NCI-H510A treated with DMSO at 0.1 percent for 48 hours (cell line): ENCODE results near the gene MAP1S.
A peak's percentile ranks its signal among the peaks of the same experiment; 100 is the strongest.

Experiments
- DNase-seq: peaks from one replicate; lab custom pipeline; 2025; lab: John Stamatoyannopoulos, UW

MAP1S gene

GRCh38 chr19:17735410-17735809 is 16.1 kb downstream of the MAP1S start:
- no peak for DNase-seq

DNA sequence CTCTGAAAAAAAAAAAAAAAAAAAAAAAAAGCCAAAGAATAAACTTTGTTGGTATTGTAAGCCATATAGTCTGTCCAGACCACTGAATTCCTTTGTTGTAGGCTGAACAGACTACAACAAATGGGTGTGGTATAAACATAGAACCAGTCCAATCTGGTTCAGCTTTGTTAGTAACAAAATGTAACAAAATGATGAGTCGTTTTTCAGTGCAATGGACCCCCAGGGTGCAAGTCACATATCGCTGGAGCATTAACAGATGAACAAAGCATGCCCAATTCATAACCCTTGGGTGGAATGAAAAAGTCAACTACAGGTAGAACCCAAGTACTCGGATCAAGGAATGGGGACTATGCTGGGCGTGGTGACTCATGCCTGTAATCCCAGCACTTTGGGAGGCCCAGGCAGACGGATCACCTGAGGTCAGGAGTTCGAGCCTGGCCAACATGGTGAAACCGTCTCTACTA is 18.4 kb downstream of the MAP1S start:
- DNase-seq = no peak

DNA sequence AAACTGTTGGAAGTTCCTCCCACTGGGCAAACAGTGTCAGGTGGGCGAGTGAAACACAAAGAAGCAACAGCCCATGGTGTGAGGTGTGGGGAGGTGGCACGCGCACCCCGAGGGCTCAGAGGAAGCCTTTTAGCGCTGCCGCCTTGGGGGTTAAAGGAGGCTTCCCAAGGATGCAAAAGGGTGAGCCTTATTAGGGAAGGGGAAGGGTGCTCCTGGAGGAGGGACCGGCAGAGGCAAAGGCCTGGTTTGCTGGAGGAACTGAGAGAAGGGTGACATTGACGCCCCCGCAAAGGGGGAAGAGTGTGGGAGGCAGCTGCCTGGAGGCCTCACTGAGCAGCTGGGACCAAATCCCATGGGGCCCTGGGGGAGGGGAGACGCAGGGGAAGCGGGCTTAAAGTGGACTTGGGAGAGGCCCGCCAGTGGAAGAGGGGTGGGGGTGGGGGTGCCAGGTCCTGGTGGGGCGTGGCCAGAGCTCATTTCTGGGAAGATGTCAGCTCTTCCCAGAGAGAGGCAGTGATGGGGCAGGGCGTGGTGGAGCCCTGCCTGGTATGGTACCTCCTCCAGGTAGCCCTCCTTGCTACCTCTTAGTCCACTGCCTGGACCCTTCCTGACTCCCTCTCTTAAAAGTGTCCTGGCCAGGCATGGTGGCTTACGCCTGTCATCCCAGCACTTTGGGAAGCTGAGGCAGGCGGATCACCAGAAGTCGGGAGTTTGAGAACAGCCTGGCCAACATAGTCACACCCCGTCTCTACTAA is 20.0 kb downstream of the MAP1S start:
- DNase-seq = no peak

DNA sequence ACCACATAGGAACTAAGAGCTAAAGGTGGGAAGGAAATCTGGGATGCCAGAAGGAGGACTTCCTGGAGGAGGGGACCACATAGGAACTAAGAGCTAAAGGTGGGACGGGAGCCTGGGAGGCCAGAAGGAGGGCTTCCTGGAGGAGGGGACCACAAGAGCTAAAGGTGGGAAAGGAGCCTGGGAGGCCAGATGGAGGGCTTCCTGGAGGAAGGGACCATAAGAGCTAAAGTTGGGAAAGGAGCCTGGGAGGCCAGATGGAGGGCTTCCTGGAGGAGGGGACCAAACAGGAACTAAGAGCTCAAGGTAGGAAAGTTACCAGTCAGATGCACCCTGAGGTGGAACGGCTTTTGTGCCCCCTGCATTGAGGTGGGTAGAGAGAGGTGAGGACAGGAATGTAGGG is 22.2 kb downstream of the MAP1S start:
- no peak for DNase-seq

GRCh38 chr19:17743874-17744580 is 24.7 kb downstream of the MAP1S start:
- DNase-seq = no peak

DNA sequence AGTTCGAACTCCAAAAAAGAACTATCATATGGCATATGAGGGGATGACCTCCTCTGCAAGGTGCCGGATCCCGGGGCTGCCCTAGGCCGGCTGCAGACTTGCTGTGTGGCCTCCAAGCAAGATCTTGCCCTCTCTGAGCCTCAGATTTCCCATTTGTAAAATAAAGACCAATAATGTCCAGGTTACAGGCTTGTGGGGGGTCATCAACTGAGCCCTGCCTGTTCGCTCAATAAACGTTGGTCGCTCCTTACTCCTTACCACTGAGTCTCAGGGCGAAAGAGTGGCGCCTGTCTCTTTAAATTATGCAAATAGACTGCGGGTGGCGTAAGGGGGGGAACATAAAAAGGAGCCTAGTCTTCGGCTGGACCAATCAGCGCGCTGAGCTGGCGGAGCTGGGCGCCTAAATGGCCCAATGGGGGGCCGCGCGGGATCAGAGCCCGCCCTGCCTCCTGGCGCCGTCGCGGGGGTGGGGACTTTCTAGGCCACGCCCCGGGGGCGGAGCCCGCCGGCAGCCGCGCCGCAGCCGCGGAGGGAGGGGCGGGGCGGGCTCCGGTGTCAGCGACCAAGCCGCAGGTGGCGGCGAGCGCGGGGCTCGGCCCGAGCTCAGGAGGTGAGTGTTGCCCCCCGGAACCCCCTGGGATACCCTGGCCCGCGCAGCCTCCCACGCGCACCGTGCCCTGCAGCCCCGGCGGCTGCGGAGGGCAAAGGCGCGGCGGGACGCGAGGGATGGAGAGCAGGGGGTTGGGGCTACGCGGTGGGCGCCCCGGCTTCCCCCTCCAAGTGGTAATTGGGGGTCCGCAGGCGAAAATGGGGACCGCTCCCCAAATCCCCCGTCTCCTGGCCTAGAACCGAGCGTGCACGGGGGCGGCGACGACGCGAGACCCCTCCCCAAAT is 28.2 kb downstream of the MAP1S start:
- DNase-seq = peak; percentile 81

DNA sequence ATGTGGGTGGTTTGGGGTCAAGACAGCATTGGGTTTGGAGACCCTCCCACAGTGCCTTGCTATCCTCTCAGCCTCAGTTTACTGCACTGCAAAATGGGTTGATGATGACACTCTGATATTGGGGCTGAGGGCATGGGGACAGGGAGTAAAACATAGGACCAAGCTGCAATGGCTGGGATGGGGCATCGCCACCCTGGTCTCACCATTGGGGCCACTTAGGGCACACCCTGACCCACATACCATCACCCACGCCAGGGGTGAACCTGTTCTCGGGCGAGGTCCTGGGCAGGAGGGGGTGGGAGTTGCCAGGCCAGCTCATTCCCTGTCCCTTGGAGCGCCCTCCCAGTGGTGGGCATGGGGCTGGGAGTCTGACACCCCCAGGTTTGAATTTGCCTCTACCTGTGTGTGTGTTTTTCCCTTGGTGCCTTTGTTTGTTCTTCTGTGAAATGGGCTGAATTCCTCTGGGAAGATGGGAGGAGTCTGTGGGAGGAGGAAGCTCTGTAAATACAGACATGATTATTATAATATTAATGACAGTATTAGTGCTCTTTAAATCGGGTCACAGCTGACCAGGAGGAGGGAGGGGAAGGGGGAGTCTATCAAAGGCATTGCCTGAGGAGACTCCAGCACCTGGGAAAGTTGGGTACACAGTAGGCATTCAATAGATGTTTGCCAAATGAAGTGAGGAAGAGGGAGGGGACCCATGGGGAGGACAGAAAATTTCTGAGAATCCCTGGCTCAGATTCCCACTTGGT is 29.8 kb downstream of the MAP1S start:
- no peak for DNase-seq

DNA sequence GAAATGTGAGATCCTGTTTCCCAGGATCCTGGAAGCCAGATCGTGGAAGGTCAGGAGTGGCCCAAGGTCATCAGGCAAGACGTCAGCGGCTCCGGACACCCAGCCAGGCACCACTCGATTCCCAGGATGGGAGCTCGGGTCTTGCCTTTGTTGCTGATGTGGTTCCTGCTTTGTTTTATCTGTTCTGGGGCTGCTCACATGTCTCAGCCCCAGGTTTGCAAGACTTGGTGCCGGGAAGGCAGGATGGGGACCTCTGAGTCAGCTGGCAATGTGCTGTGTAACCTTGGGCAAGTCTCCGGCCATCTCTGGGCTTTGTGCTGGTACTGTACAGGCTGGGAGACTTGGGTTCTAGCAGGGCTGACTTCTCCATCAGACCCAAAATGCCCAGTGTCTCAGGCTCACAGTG is 30.6 kb downstream of the MAP1S start:
- DNase-seq = no peak

- DNase-seq = no peak
Observed at GRCh38 chr19:17751103-17751911, 32.0 kb downstream of the MAP1S start, which contains the start of gene FCHO1. Gene FCHO1 (plus strand): TSS chr19:17751477. CDS start chr19:17755165, 3,688 bp downstream.

GRCh38 chr19:17751912-17752273 is 32.6 kb downstream of the MAP1S start:
- DNase-seq = no peak

DNA sequence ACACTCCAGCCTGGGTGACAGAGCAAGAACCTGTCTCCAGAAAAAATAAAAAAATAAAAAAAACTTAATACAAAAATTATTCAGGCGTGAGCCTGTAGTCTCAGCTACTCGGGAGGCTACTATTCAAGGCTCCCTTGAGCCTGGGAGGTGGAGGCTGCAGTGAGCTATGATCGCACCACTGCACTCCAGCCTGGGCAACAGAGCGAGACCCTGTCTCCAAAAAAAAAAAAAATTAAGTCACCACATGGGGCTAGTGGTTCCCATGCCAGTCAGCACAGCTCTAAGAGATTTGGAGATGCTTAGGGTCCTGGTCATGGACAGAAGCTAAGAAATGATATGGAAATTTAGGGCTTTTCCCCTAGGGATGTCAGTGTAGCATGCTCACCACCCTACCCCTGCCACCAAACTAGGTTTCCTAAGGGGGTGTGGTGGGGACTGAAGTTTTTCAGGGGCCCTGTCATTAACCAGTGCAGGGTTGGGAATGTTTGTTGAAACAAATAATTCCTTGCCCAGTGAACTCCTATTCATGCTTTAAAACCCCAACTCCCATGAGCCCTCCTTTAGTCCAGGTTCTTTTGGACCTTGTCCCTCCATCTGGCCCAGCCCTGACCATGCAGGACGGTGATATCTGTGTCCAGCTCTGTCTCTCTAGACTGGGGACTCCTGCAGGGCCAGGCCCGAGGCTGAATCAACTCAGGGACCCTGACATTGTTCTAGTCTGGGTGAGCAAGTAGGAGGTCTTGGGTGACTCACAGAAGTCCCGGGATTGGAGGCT is 33.8 kb downstream of the MAP1S start:
- no peak for DNase-seq

DNA sequence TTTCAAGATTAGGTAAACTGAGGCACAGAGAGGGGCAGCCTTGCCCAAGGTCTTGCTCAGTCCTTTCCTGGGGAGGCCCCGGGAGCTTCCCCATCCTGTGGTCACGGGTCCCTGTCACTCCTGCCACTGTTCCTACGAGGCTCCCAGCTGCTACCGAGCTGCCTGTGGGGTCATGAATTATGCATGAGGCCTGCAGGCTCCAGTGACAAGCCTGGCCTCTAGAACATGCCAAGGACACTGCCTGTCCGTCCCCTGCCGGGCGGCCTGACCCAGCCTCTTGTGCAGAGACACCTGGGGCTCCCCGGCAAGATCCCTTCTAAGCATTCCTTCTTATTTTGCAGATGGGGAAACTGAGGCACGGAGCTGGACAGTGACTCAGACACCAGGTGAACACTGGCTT is 34.7 kb downstream of the MAP1S start:
- DNase-seq = no peak

GRCh38 chr19:17754634-17755442 is 35.6 kb downstream of the MAP1S start:
- no peak for DNase-seq

DNA sequence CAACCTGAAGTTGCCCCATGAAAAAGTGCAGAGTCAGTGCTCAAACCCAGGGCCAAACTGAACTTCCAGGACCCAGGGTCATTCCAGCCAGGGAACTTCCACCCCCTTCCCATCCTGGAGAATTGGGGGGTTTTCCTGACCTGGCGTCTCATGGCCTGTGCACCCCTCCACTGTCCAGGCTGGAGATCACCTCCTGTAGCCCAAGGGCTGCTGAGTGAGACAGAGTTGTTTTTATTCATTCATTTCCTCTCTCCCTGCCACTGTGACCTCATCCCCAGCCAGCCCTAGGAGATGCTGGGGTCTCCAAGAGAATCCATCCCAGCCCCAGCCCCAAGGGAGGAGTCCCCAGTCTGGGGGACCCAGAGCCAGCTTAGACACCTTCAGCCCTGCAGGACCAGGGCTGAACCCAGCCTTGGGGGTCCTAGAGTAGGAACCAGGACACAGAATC is 36.2 kb downstream of the MAP1S start:
- DNase-seq = no peak

DNA sequence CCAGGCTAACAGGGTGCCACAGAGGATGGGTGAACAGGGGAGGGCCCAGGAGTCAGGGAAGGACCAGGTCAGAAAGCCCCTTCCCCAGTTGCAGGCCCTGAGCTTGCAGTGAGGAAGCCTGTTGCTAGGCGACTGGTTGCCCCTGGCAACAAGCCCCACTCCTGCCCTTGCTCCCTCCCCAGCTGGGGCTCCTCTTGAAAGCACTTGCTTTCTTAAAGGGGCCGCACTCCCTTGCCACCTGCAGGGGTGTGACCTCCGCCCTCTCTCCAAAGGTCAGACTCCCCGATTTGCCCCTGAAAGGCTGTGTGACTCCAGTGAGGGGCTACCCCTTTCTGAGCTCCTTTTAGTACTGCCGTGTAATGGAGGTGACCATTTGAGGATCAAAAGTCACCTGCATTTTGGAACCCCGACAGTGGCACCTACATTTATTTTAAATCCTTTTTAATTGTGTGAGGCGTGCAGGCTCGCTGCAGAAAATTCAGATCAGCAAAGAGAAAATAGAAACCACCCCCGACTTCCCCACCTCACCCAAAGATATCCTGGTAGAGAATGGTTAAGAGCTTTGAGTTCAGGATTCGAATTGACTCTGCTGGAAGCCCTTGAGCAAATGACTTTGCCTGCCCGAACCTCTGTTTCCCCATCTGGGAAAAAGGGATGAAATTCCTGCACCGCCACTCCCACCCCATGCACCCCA is 36.8 kb downstream of the MAP1S start:
- peak; percentile 30 for DNase-seq

GRCh38 chr19:17757125-17757524 is 37.8 kb downstream of the MAP1S start:
- DNase-seq = no peak

- DNase-seq = no peak
Observed at GRCh38 chr19:17758515-17758914, 39.2 kb downstream of the MAP1S start.

DNA sequence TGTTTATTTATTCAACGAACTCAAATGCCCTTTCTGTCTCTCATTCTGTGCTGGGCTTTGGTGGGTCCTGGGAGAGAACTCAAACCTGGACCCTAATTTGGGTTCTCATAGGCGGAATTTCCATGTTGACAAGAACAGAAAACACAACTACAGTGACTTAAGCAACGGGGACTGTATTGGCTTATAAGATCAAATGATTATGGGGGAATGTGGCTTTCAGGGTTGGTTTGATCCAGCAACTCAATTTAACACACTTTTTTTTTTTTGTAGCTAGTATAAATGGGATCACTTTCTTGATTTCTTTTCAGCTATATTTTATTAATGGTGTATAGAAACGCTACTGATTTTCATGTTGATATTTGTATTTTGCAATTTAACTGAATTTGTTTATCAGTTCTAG is 41.9 kb downstream of the MAP1S start:
- no peak for DNase-seq
